DMS79 treated with DMSO at 0.1 percent for 48 hours (cell line): ENCODE results near the gene CASP9.
A peak's percentile ranks its signal among the peaks of the same experiment; 100 is the strongest.

Source experiments
- DNase-seq: peaks from one replicate; lab custom pipeline; 2025; lab: John Stamatoyannopoulos, UW

CASP9 gene

GRCh38 chr1:15524021-15524282, at the start of gene CASP9:
Gene CASP9, minus strand, starts transcription at chr1:15524215. Its CDS starts 15 bp downstream, at chr1:15524200.
- no peak for DNase-seq

- DNase-seq = no peak
These were observed 49.5 kb upstream of the CASP9 start for GRCh38 chr1:15573477-15573876.

- DNase-seq = no peak
These were observed 47.3 kb upstream of the CASP9 start for GRCh38 chr1:15571266-15571665.

DNA sequence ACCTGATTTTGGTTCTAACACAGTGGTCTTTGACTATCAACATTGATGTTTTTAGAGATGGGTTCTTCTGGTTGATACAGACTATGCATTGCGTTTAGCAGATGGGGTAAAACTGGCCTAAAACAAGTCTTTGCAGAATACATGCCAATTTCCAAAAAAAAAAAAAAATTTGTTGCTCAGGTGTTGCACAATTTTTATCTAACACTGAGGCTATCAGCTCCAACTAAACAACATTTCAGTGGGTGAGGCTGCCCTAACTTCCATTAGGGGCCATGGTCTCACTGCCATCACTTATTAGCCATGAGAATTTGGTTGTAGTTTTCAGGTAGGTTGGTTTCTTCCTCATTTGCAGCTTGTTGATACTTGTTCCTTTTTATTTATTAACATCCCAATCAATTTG, 46.8 kb upstream of the CASP9 start:
- DNase-seq = no peak

- no peak for DNase-seq
These were observed 44.5 kb upstream of the CASP9 start for GRCh38 chr1:15568387-15569073.

GRCh38 chr1:15559189-15559810, 35.3 kb upstream of the CASP9 start:
- DNase-seq = no peak

DNA sequence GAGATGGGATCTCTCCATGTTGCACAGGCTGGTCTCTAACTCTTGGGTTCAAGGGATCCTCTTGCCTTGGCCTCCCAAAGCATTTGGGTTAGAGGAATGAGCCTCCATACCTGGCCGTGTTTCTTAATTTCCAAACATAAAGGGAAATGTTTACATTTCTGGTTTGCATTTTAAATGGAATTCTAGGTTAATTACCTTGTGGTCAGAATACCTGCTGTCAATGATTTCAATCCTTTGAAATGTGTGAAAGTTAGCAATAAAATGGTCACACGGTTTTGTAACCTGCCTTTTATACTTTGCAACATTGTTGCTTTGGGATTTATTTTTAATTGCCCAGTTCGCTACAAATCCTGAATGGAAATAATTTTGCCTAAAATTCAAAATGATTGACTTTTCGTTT, 34.5 kb upstream of the CASP9 start:
- no peak for DNase-seq

- no peak for DNase-seq
These were observed 33.6 kb upstream of the CASP9 start for GRCh38 chr1:15557594-15557993.

GRCh38 chr1:15557008-15557407, 33.0 kb upstream of the CASP9 start:
- no peak for DNase-seq

DNA sequence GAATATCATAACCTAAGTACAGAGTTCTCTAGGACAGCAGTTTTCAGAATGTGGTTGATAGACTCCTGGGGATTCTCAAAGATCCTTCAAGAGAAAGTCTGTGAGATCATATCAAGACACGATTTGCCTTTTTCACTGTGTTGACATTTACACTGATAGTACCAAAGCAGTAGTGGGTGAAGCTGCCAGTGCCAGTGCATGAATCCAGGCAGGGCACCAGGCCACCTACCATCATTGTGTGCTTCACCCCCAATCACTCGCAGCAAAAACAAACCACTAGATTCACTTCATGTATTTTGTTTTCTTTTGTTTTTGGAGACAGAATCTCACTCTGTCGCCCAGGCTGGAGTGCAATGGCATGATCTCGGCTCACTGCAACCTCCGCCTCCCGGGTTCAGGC, 26.6 kb upstream of the CASP9 start:
- no peak for DNase-seq

DNA sequence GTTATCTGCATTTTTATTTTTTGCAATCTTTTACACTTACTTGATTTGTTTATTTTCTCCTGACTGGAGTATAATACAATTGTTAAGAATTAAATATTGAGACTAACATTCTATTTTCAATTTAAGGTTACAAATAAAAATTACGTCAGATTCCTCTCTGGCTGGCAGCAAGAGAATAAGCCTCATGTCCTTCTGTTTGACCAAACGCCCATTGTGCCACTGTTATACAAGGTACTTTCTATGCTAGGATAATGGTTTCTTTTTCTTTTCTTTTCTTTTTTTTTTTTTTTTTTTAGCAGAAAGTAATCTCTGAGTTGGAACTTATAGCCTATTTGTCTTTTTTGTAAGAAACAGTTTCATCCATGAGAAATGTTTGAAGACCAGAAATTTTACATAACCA, 22.6 kb upstream of the CASP9 start:
- no peak for DNase-seq

GRCh38 chr1:15543589-15544568, 19.9 kb upstream of the CASP9 start:
- DNase-seq = no peak

DNA sequence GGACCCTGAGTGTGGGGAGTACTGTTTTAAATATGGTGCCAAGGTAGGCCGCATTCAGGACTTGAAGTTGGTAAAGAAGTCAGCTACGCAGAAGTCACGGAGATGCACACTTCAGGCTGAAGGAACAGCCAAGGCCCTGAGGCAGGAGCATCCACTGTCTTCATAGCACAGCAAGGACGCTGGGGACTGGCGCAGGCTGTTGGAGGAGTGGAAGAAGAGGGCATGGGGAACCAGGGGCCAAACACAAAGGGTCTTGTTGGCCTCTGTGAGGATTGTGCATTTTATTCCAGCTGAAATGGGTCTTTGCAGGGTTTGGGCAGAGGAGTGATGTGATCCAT, 19.2 kb upstream of the CASP9 start:
- DNase-seq = no peak

GRCh38 chr1:15542388-15543250, 18.6 kb upstream of the CASP9 start:
- DNase-seq = no peak

DNA sequence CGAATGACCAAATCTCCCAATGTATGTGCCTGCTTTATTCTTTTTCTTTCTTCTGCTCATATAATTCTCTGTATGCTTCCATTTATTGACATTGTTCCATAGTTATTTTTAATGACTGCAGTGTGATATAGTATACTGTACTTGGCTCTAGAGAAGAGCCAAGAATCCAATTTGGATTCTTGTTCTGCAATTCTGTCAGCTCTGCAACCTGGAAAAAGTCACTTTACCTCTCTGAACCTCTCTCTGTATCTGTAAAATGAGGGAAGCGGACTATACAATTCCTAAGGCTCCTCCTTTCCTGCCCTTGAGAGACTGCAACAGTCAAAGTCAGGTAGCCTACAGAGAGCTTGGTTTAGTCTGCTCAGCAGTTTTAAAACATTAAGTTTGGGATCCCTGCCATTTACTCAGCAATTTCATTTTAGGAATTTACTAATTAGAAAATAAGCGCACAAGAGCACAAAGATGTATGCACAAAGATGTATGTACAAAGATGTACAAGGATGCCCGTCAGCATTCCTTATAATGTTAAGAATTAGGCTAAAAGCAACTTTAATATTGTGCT, 17.3 kb upstream of the CASP9 start:
- DNase-seq = no peak

DNA sequence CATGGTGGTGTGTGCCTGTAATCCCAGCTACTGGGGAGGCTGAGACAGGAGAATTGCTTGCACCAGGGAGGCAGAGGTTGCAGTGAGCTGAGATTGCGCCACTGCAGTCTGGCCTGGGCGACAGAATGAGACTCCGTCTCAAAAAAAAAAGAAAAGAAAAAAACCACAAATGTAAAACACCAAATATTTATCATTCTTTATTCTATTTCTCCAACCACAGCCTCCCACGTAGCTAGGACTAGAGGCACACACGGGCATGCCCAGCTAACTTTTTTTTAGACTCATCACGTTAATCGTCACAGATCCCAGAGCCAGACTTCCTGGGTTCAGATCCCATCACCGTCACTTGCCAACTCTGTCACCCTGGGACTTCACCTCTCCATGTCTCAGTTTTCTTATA, 16.2 kb upstream of the CASP9 start:
- DNase-seq = no peak

GRCh38 chr1:15538771-15539170, 14.8 kb upstream of the CASP9 start:
- peak; percentile 74 for DNase-seq

- DNase-seq = no peak
These were observed 7.7 kb upstream of the CASP9 start for GRCh38 chr1:15531682-15532081.

DNA sequence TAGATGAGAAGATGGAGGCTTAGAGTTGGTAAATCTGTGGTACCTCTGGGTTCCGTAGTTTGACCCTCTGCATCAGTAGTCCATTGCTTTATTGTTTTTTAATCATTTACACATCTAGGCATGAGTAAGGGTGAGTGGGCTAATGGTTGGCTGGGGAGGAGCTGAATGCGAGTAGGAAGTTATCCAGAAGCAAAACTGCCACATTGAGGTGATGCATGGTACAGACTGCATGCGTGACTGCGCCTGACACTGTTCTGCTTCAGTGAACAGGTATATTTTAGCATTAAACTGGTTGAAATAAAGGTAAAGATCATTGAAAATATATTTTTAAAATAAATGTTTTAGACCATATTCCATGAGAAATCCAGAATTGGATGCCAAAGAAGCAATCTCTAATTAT, 7.0 kb upstream of the CASP9 start:
- DNase-seq = no peak

DNA sequence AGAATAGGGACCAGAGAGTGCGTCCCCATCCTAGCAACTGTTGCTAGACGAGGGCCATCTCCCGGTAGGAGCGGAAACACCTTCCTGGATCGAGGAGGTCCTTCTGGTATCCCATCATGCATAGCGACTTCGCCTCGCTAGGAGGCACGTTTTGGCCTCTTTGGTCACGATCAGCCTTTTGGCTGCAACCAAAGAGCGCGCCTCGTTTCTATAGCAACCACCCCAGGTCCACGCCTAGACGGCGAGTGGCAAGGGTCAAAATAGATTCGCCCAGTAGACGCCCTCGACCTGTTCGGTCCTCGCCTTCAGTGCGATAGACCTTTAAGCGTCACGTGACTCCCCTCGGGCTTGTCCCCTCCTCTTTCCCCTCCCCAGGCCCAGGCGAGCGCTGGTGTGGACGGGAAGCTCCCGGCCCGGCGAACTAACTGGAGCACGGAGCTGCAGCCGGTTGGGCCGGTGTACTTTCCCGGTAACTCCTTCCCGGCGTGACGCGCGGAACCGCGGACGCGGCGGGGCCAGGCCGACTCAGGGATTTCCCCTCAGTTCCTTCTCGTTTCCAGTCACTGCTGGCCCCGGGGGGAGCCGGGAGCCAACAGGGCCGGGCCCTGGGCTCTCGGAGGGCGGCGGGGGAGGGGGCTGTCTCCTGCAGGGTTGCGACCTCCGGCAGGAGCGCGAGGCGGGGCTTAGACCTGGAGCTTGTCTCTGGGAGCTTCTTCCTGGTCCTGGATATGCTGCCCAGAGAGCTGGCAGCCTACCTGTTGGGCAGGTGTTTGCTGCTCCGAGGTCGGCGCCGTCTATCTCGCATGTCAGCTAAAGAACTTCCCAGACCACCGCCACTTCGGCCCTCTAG, 2.7 kb upstream of the CASP9 start, which contains the start of gene DNAJC16:
Gene DNAJC16, plus strand, starts transcription at position 359 of the 850 bp plus-strand sequence. CDS start 2,258 bp downstream, outside the sequence.
- peak; percentile 99 for DNase-seq

DNA sequence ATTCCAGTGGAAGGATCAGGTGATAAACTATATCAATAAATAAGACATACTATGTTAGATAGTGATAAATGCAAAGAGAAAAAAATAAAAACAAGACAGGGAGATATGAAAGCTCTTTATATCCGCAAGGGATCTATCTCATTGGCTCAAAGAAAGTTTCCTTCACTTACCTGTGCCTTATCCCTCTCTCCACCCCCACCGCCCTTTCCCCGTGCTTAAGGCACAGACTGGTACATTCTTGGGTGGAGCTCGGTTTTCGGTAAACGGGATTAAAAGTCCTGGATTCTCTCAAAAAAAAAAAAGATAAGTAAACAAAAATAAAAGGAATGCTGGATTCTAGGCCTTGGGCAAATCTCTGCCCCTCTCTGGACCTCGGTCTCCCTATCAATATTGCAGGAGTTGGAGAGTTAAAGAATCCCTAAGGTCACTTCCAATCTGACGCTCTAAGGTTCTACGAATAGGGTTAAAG, 2.0 kb upstream of the CASP9 start:
- DNase-seq = no peak
